ENCODE results near the gene SERPINA9.
"Not testable (repeated sequence)": the region's sequence is repeated elsewhere in the genome, so short reads cannot be mapped to it uniquely, and the experiment has no call there.

The SERPINA9 gene, protein sequence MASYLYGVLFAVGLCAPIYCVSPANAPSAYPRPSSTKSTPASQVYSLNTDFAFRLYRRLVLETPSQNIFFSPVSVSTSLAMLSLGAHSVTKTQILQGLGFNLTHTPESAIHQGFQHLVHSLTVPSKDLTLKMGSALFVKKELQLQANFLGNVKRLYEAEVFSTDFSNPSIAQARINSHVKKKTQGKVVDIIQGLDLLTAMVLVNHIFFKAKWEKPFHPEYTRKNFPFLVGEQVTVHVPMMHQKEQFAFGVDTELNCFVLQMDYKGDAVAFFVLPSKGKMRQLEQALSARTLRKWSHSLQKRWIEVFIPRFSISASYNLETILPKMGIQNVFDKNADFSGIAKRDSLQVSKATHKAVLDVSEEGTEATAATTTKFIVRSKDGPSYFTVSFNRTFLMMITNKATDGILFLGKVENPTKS

DNA sequence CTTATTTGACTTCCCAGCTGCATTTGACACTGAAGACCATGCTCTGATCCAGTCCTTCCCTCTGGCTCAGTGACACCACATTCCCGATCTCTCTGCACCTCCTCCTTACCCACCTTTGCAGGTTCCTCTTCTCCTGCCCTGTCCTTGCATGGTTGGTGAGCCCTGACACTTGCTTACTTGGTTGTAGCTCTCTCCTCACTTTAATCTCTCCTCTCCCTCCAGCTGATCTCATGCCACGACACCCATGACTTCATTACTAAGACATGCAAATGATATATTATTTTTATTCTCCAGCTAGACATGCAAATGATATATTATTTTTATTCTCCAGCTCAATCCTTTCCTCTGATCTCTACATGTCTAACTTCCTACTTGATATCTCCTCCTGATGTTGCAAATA is at the start of gene SERPINA9:
Gene SERPINA9, minus strand, starts transcription at position 175 of the 400 bp plus-strand sequence. CDS start 6,357 bp downstream, outside the sequence.
- Mint-ChIP-seq H3K4me3 (no peak within 1 kb of the TSS), H3K27ac (no peak within 1 kb of the TSS), H3K9me3 (ENCODE audit: low read depth) (peaks cover 6% of the 10 kb centered on the region), H3K36me3 (no peaks in the 10 kb centered on the region), H3K27me3 (peaks cover 12% of the 10 kb centered on the region), H3K4me1 (ENCODE audit: low read depth) (no peaks in the 10 kb centered on the region)

DNA sequence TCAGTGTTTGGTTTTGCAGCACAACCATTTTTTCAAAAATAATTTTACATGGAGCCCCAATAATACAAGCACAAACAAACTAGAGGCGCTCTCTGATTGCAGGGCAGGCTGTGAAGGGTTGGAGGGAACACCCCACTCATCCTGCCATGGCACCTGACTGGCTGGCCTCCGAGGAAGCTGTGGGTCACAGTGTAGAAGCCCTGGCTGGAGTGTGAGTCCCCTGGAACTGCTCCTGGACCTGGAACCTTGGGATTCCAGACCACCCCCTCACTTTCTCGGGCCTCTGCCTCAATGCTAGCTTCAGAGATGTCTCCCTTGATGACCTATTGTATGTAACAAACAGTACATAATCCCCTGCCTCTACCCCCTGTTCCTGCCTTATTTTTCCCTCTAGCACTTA is 48.1 kb upstream of the SERPINA9 start:
- no peaks in the 10 kb centered on the region for H3K36me3 Mint-ChIP-seq
- peaks cover 16% of the 10 kb centered on the region for H3K27me3 Mint-ChIP-seq
- no peak overlapping the region for H3K4me3 Mint-ChIP-seq
- no peak overlapping the region for H3K27ac Mint-ChIP-seq
- no peaks in the 10 kb centered on the region for H3K4me1 Mint-ChIP-seq (ENCODE audit: low read depth)
- peaks cover 5% of the 10 kb centered on the region for H3K9me3 Mint-ChIP-seq (ENCODE audit: low read depth)

DNA sequence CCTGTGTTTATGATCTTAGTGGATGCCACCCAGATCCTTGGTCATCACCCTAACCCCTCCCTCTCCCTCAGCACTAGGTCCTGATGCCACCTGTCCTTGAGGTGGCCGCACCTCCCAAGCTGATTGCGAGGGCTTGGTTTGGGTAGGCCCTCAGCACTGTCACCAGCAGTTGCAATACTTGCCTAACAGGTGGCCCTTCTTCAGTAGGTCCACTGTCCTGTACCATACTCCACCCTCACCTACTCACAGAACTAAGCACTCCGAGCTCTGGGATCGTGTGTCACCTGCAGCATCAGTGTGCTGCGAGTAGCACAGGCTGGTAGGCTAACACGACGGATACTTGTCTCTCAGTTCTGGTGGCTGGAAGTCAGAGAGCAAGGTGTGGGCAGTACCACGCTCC is 47.3 kb upstream of the SERPINA9 start:
- Mint-ChIP-seq H3K36me3 (no peaks in the 10 kb centered on the region), H3K4me3 (no peak overlapping the region)

DNA sequence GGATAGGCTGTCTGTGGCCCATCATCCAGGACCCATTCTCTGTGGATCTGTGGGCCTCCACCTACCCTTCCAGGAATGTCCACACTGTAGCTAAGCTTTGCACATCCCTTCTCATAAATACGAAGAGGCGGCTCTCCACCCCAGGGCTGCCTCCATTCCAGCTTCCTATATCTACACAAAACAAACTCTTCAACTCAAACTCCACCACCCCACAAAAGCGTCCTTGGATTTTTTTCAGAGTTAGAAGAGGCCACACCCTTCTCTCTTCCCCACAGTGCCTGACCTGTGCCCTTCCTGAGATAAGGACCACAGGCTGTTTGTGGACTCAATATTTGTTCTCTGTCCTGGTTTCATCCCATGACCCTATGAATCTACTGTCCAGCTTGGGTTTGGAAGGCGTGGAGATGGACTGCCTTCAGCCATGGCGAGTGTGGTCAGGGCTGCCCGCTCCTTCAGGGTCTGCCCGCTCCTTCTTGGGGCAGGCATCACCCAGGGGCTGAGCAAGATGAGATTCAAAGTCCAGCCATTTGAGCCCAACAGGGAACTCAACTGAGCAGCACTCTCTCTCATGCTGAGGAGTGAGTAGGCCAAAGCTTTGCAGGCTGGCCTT is 46.2 kb upstream of the SERPINA9 start:
- H3K27me3 Mint-ChIP-seq, result peaks cover 16% of the 10 kb centered on the region
- H3K36me3 Mint-ChIP-seq, result no peaks in the 10 kb centered on the region
- H3K9me3 Mint-ChIP-seq (ENCODE audit: low read depth), result peaks cover 9% of the 10 kb centered on the region
- no peak overlapping the region for H3K27ac Mint-ChIP-seq
- H3K4me1 Mint-ChIP-seq (ENCODE audit: low read depth), result no peaks in the 10 kb centered on the region
- H3K4me3 Mint-ChIP-seq, result no peak overlapping the region

More for the DNA sequence above, 47.3 kb upstream of the SERPINA9 start:
- peaks cover 9% of the 10 kb centered on the region for H3K9me3 Mint-ChIP-seq (ENCODE audit: low read depth)
- H3K27ac Mint-ChIP-seq, result no peak overlapping the region
- no peaks in the 10 kb centered on the region for H3K4me1 Mint-ChIP-seq (ENCODE audit: low read depth)
- peaks cover 16% of the 10 kb centered on the region for H3K27me3 Mint-ChIP-seq

DNA sequence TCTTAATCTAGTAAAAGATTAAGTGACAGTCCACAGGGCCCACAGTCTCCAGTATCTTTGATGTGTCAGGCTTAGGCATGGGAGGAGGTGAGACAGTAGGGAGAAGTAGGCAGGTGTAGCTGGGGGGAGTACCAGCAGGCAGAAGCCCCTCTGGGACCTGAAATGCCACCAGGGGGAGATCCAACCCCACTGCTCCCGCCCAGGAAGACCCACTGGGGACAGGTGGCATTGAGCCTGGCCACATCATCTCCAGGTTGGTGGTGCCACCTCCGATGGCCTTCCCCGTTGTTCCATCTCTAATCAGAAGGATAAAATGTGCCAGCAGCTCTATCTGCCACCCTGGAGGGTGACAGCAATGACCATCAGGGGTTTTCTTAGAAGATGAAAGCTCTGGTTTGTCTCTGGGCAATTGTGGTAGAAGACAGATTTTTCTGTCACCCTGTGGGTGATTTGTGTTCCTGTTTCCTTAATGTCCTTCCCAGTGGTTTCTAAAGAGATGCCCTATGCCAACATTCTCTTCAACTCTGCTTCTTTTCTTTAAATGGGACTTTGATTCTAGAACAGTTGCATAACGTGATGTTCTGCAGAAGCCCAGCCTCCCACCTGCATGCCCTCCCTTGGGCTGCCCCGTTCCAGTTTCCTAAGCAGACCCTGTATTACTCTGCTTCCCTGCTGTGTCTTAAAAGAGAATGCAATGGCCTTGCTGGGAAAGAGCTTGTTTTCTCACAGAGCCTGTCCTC is 45.5 kb upstream of the SERPINA9 start:
- Mint-ChIP-seq H3K9me3 (ENCODE audit: low read depth) (peaks cover 9% of the 10 kb centered on the region), H3K4me3 (no peak overlapping the region), H3K4me1 (ENCODE audit: low read depth) (no peaks in the 10 kb centered on the region), H3K27me3 (peaks cover 16% of the 10 kb centered on the region), H3K36me3 (no peaks in the 10 kb centered on the region), H3K27ac (no peak overlapping the region)

DNA sequence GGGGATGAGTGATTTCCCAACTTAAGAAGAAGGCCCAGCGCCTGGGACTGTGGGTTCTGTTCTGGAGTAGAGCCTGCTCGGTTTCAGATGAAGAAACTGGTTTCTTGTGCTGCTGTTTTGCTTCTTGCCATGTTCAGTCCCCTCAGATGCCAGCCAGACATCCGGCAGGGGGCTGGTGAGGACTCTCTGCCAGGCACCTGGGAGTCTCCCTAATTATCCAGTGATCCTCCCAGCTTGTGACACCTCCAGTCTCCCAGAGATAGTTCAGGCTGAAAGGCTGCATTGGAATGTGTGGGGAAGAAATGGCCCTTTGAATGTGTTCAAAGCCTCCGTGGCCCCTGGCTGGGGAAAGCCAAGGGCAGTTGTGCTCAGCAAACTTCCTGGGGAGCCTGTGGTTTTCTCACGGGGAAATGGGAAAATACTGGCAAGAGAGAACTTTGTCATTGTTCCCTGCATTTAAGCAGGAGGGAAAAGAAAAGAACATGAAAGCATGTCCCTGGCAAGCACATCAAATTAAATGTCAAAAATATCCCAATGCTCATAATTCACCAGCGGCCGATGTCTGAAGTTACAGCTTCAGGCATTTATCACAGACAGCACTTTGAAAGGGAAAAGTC is 41.8 kb upstream of the SERPINA9 start:
- H3K4me3 Mint-ChIP-seq, result no peak overlapping the region
- peaks cover 5% of the 10 kb centered on the region for H3K27me3 Mint-ChIP-seq
- peaks cover 9% of the 10 kb centered on the region for H3K9me3 Mint-ChIP-seq (ENCODE audit: low read depth)
- H3K27ac Mint-ChIP-seq, result no peak overlapping the region
- H3K4me1 Mint-ChIP-seq (ENCODE audit: low read depth), result no peaks in the 10 kb centered on the region
- no peaks in the 10 kb centered on the region for H3K36me3 Mint-ChIP-seq

DNA sequence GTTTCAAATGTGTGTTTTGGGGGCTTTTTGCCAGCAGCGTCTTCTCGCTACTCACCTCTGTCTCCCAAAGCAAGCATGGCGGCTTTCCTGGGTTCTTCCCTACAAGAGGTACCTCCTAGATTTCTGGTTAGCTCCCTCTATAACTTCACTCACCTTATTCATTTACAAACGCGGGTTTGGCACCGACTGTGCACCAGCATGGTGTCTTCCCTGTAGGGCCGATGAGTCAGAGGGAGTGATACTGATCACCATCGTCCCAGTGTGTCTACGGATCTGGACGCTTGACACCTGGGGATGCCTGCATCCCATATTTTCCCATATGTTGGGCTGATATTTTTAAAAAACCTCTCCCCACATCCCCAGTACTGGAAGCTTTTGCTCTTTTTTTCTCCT is 41.2 kb upstream of the SERPINA9 start:
- H3K27ac Mint-ChIP-seq, result no peak overlapping the region
- H3K4me3 Mint-ChIP-seq, result no peak overlapping the region
- H3K4me1 Mint-ChIP-seq (ENCODE audit: low read depth), result no peaks in the 10 kb centered on the region
- H3K9me3 Mint-ChIP-seq (ENCODE audit: low read depth), result peaks cover 9% of the 10 kb centered on the region
- no peaks in the 10 kb centered on the region for H3K36me3 Mint-ChIP-seq
- H3K27me3 Mint-ChIP-seq, result peaks cover 5% of the 10 kb centered on the region

DNA sequence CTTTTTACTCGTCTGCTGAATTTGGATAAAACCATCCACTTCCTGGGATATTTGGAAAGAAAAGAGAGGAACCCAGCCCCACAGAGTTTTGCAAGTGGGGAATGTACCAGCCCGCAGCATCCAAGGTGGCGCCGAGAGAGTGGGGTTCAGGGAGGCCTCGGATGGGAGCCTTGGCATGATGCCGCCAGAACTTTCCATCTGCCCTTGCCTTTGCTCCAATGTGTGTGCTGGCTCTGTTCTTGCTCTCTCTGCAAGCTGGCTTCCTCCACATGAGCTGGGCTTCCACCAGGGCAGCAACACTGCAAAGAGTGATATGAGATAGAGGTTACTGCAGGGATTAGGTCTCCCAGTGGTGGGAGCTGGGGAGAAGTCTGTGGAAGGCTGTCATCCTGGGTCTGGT is 39.9 kb upstream of the SERPINA9 start:
- Mint-ChIP-seq H3K4me3 (no peak overlapping the region), H3K27me3 (peaks cover 3% of the 10 kb centered on the region), H3K9me3 (ENCODE audit: low read depth) (peaks cover 9% of the 10 kb centered on the region), H3K27ac (no peak overlapping the region), H3K36me3 (no peaks in the 10 kb centered on the region), H3K4me1 (ENCODE audit: low read depth) (no peaks in the 10 kb centered on the region)

DNA sequence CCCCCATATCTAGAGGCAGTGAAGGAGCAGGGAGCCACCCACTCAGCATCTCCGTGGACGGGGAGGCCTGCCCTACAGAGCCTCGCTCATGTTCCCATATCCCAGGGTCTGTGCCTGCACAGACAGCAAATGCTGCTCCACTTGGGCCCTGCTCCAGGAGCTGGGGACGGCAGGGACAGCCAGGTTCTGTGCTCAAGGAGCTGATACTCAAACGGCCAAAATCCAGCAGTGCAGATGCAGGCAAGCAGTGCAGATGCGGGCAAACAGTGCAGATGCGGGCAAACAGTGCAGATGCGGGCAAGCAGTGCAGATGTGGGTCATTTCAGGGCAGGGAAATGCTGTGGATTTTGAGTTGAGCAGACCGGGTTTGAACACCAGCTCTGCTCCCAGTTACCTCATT is 39.4 kb upstream of the SERPINA9 start:
- H3K4me3 Mint-ChIP-seq, result no peak overlapping the region
- peaks cover 9% of the 10 kb centered on the region for H3K9me3 Mint-ChIP-seq (ENCODE audit: low read depth)
- no peaks in the 10 kb centered on the region for H3K36me3 Mint-ChIP-seq
- peaks cover 3% of the 10 kb centered on the region for H3K27me3 Mint-ChIP-seq
- H3K4me1 Mint-ChIP-seq (ENCODE audit: low read depth), result no peaks in the 10 kb centered on the region
- H3K27ac Mint-ChIP-seq, result no peak overlapping the region

DNA sequence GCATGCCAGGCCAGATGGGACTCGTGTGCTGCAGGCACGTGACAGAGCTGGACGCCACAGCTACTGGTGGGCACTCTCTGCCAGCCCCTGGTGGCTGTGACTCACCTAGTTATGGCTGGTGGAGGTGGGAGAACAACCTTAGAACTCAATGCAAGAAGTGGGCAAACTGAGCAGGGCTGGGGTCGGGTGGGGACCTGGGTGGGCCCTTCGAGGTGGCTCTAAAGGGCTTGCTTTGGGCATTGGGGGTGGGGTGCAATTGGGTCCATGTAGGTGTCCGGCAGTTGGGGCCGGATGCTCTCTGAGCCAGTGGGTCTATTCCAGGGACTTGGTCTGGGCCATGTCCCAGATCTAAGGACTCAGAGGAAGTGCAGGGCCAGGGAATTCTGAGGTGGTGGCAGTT is 38.4 kb upstream of the SERPINA9 start:
- peaks cover 3% of the 10 kb centered on the region for H3K27me3 Mint-ChIP-seq
- peaks cover 6% of the 10 kb centered on the region for H3K9me3 Mint-ChIP-seq (ENCODE audit: low read depth)
- H3K36me3 Mint-ChIP-seq, result no peaks in the 10 kb centered on the region
- no peak overlapping the region for H3K27ac Mint-ChIP-seq
- no peak overlapping the region for H3K4me3 Mint-ChIP-seq
- H3K4me1 Mint-ChIP-seq (ENCODE audit: low read depth), result no peaks in the 10 kb centered on the region

DNA sequence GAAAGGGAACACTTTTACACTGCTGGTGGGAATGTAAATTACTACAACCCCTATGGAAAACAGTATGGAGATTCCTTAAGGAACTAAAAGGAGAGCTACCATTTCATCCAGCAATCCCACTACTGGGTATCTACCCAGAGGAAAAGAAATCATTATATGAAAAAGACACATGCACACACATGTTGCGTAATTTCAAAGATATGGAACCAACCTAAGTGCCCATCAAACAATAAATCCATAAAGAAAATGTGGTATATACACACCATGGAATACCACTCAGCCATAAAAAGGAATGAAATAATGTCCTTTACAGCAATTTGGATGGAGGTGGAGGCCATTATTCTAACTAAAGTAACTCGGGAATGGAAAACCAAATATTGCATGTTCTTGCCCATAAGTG is 34.5 kb upstream of the SERPINA9 start:
- not testable (repeated sequence) for H3K36me3 Mint-ChIP-seq; H3K27me3 Mint-ChIP-seq; H3K9me3 Mint-ChIP-seq (ENCODE audit: low read depth); H3K27ac Mint-ChIP-seq; H3K4me3 Mint-ChIP-seq; H3K4me1 Mint-ChIP-seq (ENCODE audit: low read depth)

DNA sequence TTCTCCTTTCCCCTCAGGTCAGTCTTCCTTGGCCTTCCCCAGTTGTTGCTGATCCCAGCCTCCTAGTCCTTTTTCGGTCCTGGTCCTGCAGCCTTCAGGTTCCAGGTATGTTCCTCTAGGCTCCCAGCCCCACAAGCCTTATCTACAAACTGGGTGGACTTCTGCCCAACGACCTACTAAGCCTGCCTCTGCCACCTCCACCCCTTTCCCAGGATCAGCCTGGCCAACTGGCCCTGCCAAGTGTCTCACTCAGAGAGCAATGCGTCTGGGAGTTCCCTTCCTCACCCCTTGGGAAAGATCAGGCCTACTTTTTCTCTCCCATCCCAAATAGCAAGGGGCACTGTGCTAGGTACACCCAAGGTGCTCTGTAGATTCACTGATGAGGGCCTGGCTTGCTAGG is 33.4 kb upstream of the SERPINA9 start, which contains the start of gene SERPINA12:
Gene SERPINA12, minus strand, starts transcription at position 114 of the 400 bp plus-strand sequence. CDS start 11,072 bp downstream, outside the sequence.
- Mint-ChIP-seq H3K4me1 (ENCODE audit: low read depth) (no peaks in the 10 kb centered on the region), H3K9me3 (ENCODE audit: low read depth) (no peaks in the 10 kb centered on the region), H3K4me3 (no peak within 1 kb of the TSS), H3K27ac (no peak within 1 kb of the TSS), H3K27me3 (peaks cover 2% of the 10 kb centered on the region), H3K36me3 (no peaks in the 10 kb centered on the region)

DNA sequence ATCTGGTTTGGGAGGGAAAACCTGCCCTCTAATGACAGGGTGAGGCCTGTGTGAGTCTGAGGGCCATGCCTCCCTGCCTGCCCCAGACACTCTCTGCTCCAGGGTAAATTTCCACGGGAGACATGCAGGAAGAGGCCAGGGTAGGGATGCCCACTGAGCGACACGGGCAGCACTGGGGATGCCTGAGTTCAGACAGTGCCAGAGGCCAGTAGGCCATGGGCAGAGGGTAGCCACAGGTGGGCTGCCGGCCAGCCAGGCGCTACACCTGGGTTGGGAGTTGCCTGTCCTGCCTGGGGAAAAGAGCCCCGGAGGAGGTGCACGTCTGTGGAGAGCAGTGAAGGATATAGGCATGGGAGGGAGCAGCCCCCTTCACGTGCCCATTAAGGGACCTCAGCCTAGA is 29.6 kb upstream of the SERPINA9 start:
- Mint-ChIP-seq H3K9me3 (ENCODE audit: low read depth) (no peaks in the 10 kb centered on the region), H3K27ac (no peak overlapping the region), H3K4me3 (no peak overlapping the region), H3K27me3 (peaks cover 3% of the 10 kb centered on the region), H3K36me3 (no peaks in the 10 kb centered on the region), H3K4me1 (ENCODE audit: low read depth) (no peaks in the 10 kb centered on the region)

DNA sequence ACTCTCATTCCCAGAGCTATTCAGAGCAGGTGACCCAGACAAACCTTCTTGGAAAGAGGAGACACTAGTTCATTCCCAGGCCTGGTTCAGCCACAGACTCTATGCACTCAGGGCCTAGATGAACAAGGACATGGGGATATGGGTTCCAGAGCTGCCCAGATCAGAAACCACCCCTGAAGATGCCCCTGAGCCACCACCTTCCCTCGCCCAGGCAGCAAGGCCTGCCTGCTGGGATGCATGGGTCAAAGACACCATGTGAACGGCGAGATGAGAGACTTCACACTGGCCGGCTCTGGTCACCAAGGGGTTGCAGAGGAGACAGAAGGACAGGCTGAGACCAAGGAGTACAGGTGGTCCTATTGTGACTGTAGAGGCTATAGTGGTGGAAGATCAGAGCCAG is 29.2 kb upstream of the SERPINA9 start:
- Mint-ChIP-seq H3K36me3 (no peaks in the 10 kb centered on the region), H3K9me3 (ENCODE audit: low read depth) (no peaks in the 10 kb centered on the region), H3K4me1 (ENCODE audit: low read depth) (no peaks in the 10 kb centered on the region), H3K27ac (no peak overlapping the region), H3K27me3 (peaks cover 3% of the 10 kb centered on the region), H3K4me3 (no peak overlapping the region)

Measured in activated naive CD8-positive, alpha-beta T cell (primary cell).